ENCODE results near the gene RPS24. TPM values are rescaled to one million over a fixed set of nuclear protein-coding genes. Genes with fewer than 3 reads are reported as not detected.

RPS24 gene
- total and polyA plus RNA-seq, 10 of the 15 experiments (the other 5 are each of a cell fraction or from before 2014, with no cell fraction given): 1,343 to 7,285 (median 2,230) TPM

DNA sequence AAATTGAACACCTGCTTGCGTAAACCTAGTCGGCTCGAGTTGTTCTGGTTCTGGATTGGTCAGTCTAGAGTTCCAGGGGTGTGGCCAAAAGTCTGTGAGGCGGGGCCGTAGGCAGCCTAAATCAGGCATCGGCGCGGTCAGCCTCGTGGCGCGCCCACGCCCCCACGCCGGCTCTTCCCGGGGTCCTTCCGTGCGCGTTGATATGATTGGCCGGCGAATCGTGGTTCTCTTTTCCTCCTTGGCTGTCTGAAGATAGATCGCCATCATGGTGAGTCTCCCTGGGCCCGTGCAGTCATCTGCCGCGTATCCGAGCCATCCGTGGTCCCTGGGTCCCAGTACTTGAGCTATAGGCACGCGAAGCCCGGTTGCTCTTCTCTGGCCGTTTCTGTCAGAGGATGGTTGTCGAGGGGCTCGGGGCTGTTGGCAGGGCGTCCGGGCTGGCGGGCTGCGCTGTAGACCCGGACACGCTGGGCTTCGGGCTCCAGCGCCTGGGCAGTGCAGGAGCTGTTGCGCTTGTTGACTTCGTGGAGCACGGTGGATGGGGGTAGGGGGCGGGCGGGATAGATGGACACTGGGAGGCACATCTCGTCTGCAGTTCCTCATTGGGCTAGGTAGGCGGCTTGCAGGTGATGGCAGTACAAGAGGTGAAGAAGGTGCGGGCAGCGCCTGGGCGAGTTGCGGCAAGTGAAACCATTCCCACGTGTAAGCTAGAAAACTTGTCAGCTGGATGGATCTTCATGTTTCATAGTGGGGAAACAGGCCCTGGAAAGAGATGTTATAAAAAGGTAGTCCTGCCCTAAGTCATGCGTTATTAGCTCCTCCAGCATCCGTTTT, at the start of gene RPS24 (continued):
- TF ChIP-seq, protein P1, sequence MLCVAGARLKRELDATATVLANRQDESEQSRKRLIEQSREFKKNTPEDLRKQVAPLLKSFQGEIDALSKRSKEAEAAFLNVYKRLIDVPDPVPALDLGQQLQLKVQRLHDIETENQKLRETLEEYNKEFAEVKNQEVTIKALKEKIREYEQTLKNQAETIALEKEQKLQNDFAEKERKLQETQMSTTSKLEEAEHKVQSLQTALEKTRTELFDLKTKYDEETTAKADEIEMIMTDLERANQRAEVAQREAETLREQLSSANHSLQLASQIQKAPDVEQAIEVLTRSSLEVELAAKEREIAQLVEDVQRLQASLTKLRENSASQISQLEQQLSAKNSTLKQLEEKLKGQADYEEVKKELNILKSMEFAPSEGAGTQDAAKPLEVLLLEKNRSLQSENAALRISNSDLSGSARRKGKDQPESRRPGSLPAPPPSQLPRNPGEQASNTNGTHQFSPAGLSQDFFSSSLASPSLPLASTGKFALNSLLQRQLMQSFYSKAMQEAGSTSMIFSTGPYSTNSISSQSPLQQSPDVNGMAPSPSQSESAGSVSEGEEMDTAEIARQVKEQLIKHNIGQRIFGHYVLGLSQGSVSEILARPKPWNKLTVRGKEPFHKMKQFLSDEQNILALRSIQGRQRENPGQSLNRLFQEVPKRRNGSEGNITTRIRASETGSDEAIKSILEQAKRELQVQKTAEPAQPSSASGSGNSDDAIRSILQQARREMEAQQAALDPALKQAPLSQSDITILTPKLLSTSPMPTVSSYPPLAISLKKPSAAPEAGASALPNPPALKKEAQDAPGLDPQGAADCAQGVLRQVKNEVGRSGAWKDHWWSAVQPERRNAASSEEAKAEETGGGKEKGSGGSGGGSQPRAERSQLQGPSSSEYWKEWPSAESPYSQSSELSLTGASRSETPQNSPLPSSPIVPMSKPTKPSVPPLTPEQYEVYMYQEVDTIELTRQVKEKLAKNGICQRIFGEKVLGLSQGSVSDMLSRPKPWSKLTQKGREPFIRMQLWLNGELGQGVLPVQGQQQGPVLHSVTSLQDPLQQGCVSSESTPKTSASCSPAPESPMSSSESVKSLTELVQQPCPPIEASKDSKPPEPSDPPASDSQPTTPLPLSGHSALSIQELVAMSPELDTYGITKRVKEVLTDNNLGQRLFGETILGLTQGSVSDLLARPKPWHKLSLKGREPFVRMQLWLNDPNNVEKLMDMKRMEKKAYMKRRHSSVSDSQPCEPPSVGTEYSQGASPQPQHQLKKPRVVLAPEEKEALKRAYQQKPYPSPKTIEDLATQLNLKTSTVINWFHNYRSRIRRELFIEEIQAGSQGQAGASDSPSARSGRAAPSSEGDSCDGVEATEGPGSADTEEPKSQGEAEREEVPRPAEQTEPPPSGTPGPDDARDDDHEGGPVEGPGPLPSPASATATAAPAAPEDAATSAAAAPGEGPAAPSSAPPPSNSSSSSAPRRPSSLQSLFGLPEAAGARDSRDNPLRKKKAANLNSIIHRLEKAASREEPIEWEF (IDR thresholded peaks at IDR 0.05; ENCODE audit: insufficient replicate concordance, low read depth, low read length): no peak
- TF ChIP-seq MXI1 (IDR thresholded peaks at IDR 0.05; ENCODE audit: low read depth, low read length) (peak; percentile 92; the same call in 1 of the 2 replicates), GABPA (IDR thresholded peaks at IDR 0.05; ENCODE audit: low read depth) (no peak), YY1 (IDR thresholded peaks at IDR 0.05; ENCODE audit: low read depth, low read length) (peak; percentile 95), ZSCAN29 (IDR thresholded peaks at IDR 0.05) (peak; percentile 73), CBX5 (IDR thresholded peaks at IDR 0.05; ENCODE audit: low read depth) (no peak), NFXL1 (IDR thresholded peaks at IDR 0.05; ENCODE audit: borderline replicate concordance) (no peak), ETV6 (conservative IDR thresholded peaks at IDR 0.05 in 1 of 2, IDR thresholded peaks at IDR 0.05 in 1 of 2; ENCODE audit: borderline replicate concordance in 1 of 2, low read depth in 1 of 2) (no peak), KDM1A (IDR thresholded peaks at IDR 0.05; ENCODE audit: borderline replicate concordance) (no peak)
- TF ChIP-seq, protein P2, sequence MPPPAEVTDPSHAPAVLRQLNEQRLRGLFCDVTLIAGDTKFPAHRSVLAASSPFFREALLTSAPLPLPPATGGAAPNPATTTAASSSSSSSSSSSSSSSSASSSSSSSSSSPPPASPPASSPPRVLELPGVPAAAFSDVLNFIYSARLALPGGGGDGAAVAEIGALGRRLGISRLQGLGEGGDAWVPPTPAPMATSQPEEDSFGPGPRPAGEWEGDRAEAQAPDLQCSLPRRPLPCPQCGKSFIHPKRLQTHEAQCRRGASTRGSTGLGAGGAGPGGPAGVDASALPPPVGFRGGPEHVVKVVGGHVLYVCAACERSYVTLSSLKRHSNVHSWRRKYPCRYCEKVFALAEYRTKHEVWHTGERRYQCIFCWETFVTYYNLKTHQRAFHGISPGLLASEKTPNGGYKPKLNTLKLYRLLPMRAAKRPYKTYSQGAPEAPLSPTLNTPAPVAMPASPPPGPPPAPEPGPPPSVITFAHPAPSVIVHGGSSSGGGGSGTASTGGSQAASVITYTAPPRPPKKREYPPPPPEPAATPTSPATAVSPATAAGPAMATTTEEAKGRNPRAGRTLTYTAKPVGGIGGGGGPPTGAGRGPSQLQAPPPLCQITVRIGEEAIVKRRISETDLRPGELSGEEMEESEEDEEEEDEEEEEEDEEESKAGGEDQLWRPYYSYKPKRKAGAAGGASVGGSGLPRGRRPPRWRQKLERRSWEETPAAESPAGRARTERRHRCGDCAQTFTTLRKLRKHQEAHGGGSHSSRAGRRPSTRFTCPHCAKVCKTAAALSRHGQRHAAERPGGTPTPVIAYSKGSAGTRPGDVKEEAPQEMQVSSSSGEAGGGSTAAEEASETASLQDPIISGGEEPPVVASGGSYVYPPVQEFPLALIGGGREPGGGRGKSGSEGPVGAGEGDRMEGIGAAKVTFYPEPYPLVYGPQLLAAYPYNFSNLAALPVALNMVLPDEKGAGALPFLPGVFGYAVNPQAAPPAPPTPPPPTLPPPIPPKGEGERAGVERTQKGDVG (CRISPR knock-in tag; IDR thresholded peaks at IDR 0.05): no peak
- TF ChIP-seq, protein P3, sequence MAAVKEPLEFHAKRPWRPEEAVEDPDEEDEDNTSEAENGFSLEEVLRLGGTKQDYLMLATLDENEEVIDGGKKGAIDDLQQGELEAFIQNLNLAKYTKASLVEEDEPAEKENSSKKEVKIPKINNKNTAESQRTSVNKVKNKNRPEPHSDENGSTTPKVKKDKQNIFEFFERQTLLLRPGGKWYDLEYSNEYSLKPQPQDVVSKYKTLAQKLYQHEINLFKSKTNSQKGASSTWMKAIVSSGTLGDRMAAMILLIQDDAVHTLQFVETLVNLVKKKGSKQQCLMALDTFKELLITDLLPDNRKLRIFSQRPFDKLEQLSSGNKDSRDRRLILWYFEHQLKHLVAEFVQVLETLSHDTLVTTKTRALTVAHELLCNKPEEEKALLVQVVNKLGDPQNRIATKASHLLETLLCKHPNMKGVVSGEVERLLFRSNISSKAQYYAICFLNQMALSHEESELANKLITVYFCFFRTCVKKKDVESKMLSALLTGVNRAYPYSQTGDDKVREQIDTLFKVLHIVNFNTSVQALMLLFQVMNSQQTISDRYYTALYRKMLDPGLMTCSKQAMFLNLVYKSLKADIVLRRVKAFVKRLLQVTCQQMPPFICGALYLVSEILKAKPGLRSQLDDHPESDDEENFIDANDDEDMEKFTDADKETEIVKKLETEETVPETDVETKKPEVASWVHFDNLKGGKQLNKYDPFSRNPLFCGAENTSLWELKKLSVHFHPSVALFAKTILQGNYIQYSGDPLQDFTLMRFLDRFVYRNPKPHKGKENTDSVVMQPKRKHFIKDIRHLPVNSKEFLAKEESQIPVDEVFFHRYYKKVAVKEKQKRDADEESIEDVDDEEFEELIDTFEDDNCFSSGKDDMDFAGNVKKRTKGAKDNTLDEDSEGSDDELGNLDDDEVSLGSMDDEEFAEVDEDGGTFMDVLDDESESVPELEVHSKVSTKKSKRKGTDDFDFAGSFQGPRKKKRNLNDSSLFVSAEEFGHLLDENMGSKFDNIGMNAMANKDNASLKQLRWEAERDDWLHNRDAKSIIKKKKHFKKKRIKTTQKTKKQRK (IDR thresholded peaks at IDR 0.05; ENCODE audit: low read depth, low read length): no peak
- TF ChIP-seq, protein P4, sequence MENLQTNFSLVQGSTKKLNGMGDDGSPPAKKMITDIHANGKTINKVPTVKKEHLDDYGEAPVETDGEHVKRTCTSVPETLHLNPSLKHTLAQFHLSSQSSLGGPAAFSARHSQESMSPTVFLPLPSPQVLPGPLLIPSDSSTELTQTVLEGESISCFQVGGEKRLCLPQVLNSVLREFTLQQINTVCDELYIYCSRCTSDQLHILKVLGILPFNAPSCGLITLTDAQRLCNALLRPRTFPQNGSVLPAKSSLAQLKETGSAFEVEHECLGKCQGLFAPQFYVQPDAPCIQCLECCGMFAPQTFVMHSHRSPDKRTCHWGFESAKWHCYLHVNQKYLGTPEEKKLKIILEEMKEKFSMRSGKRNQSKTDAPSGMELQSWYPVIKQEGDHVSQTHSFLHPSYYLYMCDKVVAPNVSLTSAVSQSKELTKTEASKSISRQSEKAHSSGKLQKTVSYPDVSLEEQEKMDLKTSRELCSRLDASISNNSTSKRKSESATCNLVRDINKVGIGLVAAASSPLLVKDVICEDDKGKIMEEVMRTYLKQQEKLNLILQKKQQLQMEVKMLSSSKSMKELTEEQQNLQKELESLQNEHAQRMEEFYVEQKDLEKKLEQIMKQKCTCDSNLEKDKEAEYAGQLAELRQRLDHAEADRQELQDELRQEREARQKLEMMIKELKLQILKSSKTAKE (IDR thresholded peaks at IDR 0.05; ENCODE audit: low read depth, poor library complexity, severe bottlenecking): no peak
- TF ChIP-seq, protein P5, sequence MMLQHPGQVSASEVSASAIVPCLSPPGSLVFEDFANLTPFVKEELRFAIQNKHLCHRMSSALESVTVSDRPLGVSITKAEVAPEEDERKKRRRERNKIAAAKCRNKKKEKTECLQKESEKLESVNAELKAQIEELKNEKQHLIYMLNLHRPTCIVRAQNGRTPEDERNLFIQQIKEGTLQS (IDR thresholded peaks at IDR 0.05; ENCODE audit: borderline replicate concordance, extremely low read depth, low read depth, low read length): no peak

Measured in GM12878 (cell line).